ENCODE measurements around the gene CKLF. TPM values are rescaled to one million over a fixed set of nuclear protein-coding genes. Genes with fewer than 3 reads are reported as not detected.

Gene CKLF
- total RNA-seq, 1 experiment from 2014 or later = 77.1 TPM

- H3F3A ChIP-seq (ENCODE audit: insufficient read depth, low read depth) = peaks cover 23% of the 10 kb centered on the region; the same call in 1 of the 2 replicates
- ChIA-PET CTCF (no interaction called here), POLR2A (ENCODE audit: unreplicated experiment) (no interaction called here)
- no peaks in the 10 kb centered on the region for H3K9me3 ChIP-seq (ENCODE audit: insufficient read depth, low read depth)
- H3K27ac ChIP-seq = no peak overlapping the region
- peak overlapping the region; percentile 78 for H3K4me2 ChIP-seq
- peak overlapping the region; percentile 70 for H2AFZ ChIP-seq
- no peak for TF ChIP-seq EZH2 (IDR thresholded peaks at IDR 0.05; ENCODE audit: low read depth)
- no peak; the same call in 1 of the 2 replicates for TF ChIP-seq CTCF (conservative IDR thresholded peaks at IDR 0.05)
- H3K79me2 ChIP-seq (ENCODE audit: low read depth) = no peaks in the 10 kb centered on the region
- intact Hi-C loops (cut with micrococcal nuclease; ENCODE audit: unreplicated experiment) = loop anchor here (2.0 to 5.0 kb wide), 3 partner anchors 97 to 197 kb away; no protein-coding TSS in a partner anchor
- H3K27me3 ChIP-seq (ENCODE audit: insufficient read depth, low read depth) = no peaks in the 10 kb centered on the region
- H3K9me2 ChIP-seq (ENCODE audit: insufficient read depth) = no peaks in the 10 kb centered on the region
- no TSS peak for BruUV-seq (replicated peaks)
- H3K4me3 ChIP-seq = peak overlapping the region; percentile 80
- no peaks in the 10 kb centered on the region for H3K36me3 ChIP-seq (ENCODE audit: low read depth)
- H4K20me1 ChIP-seq (ENCODE audit: insufficient read depth) = 0 out of 2 replicates have a peak, but pooled peaks cover 4% of the 10 kb centered on the region
- H3K4me1 ChIP-seq (replicated peaks; ENCODE audit: insufficient read depth) = peaks cover 14% of the 10 kb centered on the region
- peak in 1 of 2 experiments; percentile 55 for DNase-seq
Observed at GRCh38 chr16:66605177-66605978, 53.0 kb downstream of the CKLF start.

- no peak overlapping the region for H2AFZ ChIP-seq
Observed at GRCh38 chr16:66605979-66606751, 53.8 kb downstream of the CKLF start.

More at GRCh38 chr16:66605979-66606751, 53.8 kb downstream of the CKLF start:
- H3K27me3 ChIP-seq (ENCODE audit: insufficient read depth, low read depth) = no peaks in the 10 kb centered on the region
- 0 out of 2 replicates have a peak, but pooled peaks cover 4% of the 10 kb centered on the region for H4K20me1 ChIP-seq (ENCODE audit: insufficient read depth)
- no peaks in the 10 kb centered on the region for H3K36me3 ChIP-seq (ENCODE audit: low read depth)
- no peaks in the 10 kb centered on the region for H3K9me3 ChIP-seq (ENCODE audit: insufficient read depth, low read depth)
- DNase-seq = peak in 1 of 2 experiments; percentile 21
- H3K9me2 ChIP-seq (ENCODE audit: insufficient read depth) = no peaks in the 10 kb centered on the region
- H3F3A ChIP-seq (ENCODE audit: insufficient read depth, low read depth) = peaks cover 23% of the 10 kb centered on the region; the same call in 1 of the 2 replicates
- H3K4me1 ChIP-seq (replicated peaks; ENCODE audit: insufficient read depth) = peaks cover 14% of the 10 kb centered on the region
- H3K27ac ChIP-seq = no peak overlapping the region
- TF ChIP-seq EZH2 (IDR thresholded peaks at IDR 0.05; ENCODE audit: low read depth) (no peak), CTCF (conservative IDR thresholded peaks at IDR 0.05) (no peak)
- H3K4me2 ChIP-seq = peak overlapping the region; percentile 78
- H3K4me3 ChIP-seq = no peak overlapping the region
- BruUV-seq (replicated peaks) = no TSS peak
- H3K79me2 ChIP-seq (ENCODE audit: low read depth) = no peaks in the 10 kb centered on the region
- ChIA-PET POLR2A (ENCODE audit: unreplicated experiment) (no interaction called here), CTCF (no interaction called here)
- intact Hi-C loops (cut with micrococcal nuclease; ENCODE audit: unreplicated experiment) = loop anchor here (2.0 to 5.0 kb wide), 4 partner anchors 91 to 197 kb away; partner anchors contain the start of gene CMTM4

Measured in PC-9 (cell line).